Measurements from ENCODE around the gene GRID1.

Gene GRID1

DNA sequence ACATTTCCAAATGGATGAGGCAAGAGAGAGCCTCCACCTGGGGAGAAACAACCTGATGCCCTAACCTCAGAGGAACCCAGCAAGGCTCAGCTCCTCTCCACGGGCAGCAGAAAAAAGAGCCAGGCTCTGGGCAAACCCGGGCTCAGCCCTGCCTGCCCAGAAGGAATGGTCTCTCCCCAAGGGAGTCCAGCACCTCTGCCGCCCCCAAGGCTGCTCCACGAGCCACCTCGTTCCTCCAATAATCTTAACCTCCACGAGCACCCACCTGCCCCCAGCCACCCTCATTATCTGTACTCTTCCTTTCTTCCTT is 154.2 kb downstream of the GRID1 start:
- Histone ChIP-seq H3K4me1 (ENCODE audit: control insufficient read depth, insufficient read depth, low read length) (no peaks in the 10 kb centered on the region), H3K36me3 (ENCODE audit: control insufficient read depth in 2 of 2, insufficient read depth in 1 of 2, low read length in 2 of 2) (no peaks in the 10 kb centered on the region), H3K4me3 (ENCODE audit: low read depth, low read length) (no peak overlapping the region), H3K9me3 (ENCODE audit: control insufficient read depth, insufficient read depth, low read depth, low read length) (no peaks in the 10 kb centered on the region), H3K27ac (ENCODE audit: extremely low read depth, low read depth, low read length) (no peak overlapping the region)
- CTCF ChIA-PET: interaction anchor here (0.6 to 0.7 kb wide), 2 partner anchors 142 to 270 kb away, joined by 3 to 4 read pairs; no protein-coding TSS in a partner anchor
- POLR2A ChIA-PET: no interaction called here
- no peak for TF ChIP-seq ZNF707 (tag by site-specific recombination; IDR thresholded peaks at IDR 0.05)
- TF ChIP-seq KLF1 (tag by site-specific recombination; IDR thresholded peaks at IDR 0.05): no peak
- no peak for TF ChIP-seq KLF10 (tag by site-specific recombination; IDR thresholded peaks at IDR 0.05)
- TF ChIP-seq ZNF596 (tag by site-specific recombination; IDR thresholded peaks at IDR 0.05): no peak
- no peak for TF ChIP-seq ZBTB17 (tag by site-specific recombination; IDR thresholded peaks at IDR 0.05)
- no peak for TF ChIP-seq ZNF114 (tag by site-specific recombination; IDR thresholded peaks at IDR 0.05)
- TF ChIP-seq RBAK (tag by site-specific recombination; IDR thresholded peaks at IDR 0.05): no peak
- no peak for TF ChIP-seq ZSCAN30 (tag by site-specific recombination; IDR thresholded peaks at IDR 0.05)
- TF ChIP-seq, protein P1, sequence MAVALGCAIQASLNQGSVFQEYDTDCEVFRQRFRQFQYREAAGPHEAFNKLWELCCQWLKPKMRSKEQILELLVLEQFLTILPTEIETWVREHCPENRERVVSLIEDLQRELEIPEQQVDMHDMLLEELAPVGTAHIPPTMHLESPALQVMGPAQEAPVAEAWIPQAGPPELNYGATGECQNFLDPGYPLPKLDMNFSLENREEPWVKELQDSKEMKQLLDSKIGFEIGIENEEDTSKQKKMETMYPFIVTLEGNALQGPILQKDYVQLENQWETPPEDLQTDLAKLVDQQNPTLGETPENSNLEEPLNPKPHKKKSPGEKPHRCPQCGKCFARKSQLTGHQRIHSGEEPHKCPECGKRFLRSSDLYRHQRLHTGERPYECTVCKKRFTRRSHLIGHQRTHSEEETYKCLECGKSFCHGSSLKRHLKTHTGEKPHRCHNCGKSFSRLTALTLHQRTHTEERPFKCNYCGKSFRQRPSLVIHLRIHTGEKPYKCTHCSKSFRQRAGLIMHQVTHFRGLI (tag by site-specific recombination; IDR thresholded peaks at IDR 0.05): no peak

DNA sequence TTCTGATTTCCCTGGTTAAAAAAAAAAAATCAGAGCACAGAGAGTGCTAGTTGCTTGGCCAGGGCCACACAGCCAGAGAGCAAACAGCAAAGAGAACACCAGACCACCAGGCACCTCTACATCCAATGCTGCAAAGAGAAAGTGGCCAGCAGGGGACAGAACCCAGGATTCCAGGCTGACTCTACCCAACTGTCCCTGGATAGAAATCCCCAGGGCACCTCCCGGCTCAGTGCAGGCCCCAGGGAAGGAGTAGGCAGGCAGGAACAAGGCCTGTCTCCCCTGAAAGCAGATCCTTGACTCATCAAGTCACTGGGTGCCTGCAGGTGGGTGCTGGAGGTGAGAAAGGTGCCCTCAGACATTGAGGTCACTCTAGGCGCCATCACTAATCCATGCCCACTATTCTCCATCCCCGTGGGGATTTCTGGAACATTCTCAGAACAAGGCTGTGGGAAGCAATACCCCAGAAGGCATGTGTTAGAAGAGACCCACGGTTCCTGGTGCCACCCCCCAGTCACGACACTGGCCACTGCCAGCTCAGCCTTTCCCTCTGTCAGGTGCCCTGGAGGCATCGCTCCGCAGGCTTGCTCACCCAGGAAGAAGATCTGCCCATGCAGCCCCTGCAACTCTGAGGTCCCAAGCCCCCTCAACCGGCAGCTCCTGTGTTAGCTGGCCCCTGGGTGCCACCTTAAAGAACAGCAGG is 154.8 kb downstream of the GRID1 start:
- no peak overlapping the region for H3K4me3 ChIP-seq (ENCODE audit: low read depth, low read length)
- POLR2A ChIA-PET: no interaction called here
- CTCF ChIA-PET: no interaction called here
- no peaks in the 10 kb centered on the region for H3K9me3 ChIP-seq (ENCODE audit: control insufficient read depth, insufficient read depth, low read depth, low read length)
- H3K4me1 ChIP-seq (ENCODE audit: control insufficient read depth, insufficient read depth, low read length): no peaks in the 10 kb centered on the region
- H3K27ac ChIP-seq (ENCODE audit: extremely low read depth, low read depth, low read length): no peak overlapping the region
- no peaks in the 10 kb centered on the region for H3K36me3 ChIP-seq (ENCODE audit: control insufficient read depth in 2 of 2, insufficient read depth in 1 of 2, low read length in 2 of 2)
- TF ChIP-seq ZFP37 (tag by site-specific recombination; IDR thresholded peaks at IDR 0.05) (no peak), ZNF768 (tag by site-specific recombination; IDR thresholded peaks at IDR 0.05) (peak; percentile 33; the same call in 1 of the 2 replicates), REPIN1 (tag by site-specific recombination; IDR thresholded peaks at IDR 0.05; ENCODE audit: low read depth) (no peak)
- TF ChIP-seq, protein P2, sequence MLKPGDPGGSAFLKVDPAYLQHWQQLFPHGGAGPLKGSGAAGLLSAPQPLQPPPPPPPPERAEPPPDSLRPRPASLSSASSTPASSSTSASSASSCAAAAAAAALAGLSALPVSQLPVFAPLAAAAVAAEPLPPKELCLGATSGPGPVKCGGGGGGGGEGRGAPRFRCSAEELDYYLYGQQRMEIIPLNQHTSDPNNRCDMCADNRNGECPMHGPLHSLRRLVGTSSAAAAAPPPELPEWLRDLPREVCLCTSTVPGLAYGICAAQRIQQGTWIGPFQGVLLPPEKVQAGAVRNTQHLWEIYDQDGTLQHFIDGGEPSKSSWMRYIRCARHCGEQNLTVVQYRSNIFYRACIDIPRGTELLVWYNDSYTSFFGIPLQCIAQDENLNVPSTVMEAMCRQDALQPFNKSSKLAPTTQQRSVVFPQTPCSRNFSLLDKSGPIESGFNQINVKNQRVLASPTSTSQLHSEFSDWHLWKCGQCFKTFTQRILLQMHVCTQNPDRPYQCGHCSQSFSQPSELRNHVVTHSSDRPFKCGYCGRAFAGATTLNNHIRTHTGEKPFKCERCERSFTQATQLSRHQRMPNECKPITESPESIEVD (tag by site-specific recombination; IDR thresholded peaks at IDR 0.05): no peak

DNA sequence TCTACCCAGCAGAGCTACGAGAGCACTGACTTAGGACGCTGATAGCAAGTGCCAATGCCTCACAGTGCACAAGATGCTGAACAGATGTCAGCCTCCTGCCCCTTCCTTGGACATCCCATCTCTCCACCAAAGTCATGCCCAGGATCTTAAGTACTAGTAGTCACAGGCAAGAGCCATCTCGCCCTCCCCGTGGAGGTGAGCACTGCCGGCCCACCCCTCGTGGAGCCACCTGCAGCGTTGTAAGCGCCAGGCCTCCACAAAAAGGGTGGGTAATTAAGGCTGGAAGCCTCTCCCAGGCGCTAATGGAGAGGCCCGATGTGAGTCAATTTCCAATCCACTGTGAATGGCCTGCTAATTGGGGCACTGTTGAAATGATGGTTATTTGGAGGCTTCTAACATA is 156.2 kb downstream of the GRID1 start:
- no peak overlapping the region for H3K27ac ChIP-seq (ENCODE audit: extremely low read depth, low read depth, low read length)
- no peaks in the 10 kb centered on the region for H3K36me3 ChIP-seq (ENCODE audit: control insufficient read depth in 2 of 2, insufficient read depth in 1 of 2, low read length in 2 of 2)
- CTCF ChIA-PET: interaction anchor here (0.7 kb wide), 1 partner anchor 15 kb away, joined by 3 read pairs; no protein-coding TSS in a partner anchor
- no peak for TF ChIP-seq ZNF707 (tag by site-specific recombination; IDR thresholded peaks at IDR 0.05)
- no peak for TF ChIP-seq ZNF654 (tag by site-specific recombination; IDR thresholded peaks at IDR 0.05; ENCODE audit: low read depth)
- TF ChIP-seq, protein P3, sequence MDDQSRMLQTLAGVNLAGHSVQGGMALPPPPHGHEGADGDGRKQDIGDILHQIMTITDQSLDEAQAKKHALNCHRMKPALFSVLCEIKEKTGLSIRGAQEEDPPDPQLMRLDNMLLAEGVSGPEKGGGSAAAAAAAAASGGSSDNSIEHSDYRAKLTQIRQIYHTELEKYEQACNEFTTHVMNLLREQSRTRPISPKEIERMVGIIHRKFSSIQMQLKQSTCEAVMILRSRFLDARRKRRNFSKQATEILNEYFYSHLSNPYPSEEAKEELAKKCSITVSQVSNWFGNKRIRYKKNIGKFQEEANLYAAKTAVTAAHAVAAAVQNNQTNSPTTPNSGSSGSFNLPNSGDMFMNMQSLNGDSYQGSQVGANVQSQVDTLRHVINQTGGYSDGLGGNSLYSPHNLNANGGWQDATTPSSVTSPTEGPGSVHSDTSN (CRISPR knock-in tag; IDR thresholded peaks at IDR 0.05): no peak
- H3K9me3 ChIP-seq (ENCODE audit: control insufficient read depth, insufficient read depth, low read depth, low read length): no peaks in the 10 kb centered on the region
- H3K4me1 ChIP-seq (ENCODE audit: control insufficient read depth, insufficient read depth, low read length): no peaks in the 10 kb centered on the region
- POLR2A ChIA-PET: no interaction called here
- H3K4me3 ChIP-seq (ENCODE audit: low read depth, low read length): no peak overlapping the region
